ENCODE data around the gene SNX24. TPM values are rescaled to one million over a fixed set of nuclear protein-coding genes. Genes with fewer than 3 reads are reported as not detected.

The SNX24 gene
- total and polyA plus RNA-seq, 2 of the 4 experiments (the other 2 are of a cell fraction): 13.8 to 15.0 TPM

- no peak overlapping the region for H2BK120ac ChIP-seq (ENCODE audit: low read depth, low read length)
- WGBS, 2 experiments (ENCODE audit: extremely low coverage in 2 of 2, insufficient read length in 1 of 2): 100% methylated on average over 2 of the region's 4 CpGs; no CpG with 5 or more reads in 1 of the 2 experiments
Measured at GRCh38 chr5:122874179-122874875, 28.9 kb downstream of the SNX24 start.

More at GRCh38 chr5:122874179-122874875, 28.9 kb downstream of the SNX24 start:
- H3K56ac ChIP-seq (ENCODE audit: extremely low read depth, insufficient read depth, low read length): no peak overlapping the region
- peaks cover 3% of the 10 kb centered on the region; the same call in 1 of the 2 replicates for H3K4me1 ChIP-seq (ENCODE audit: control insufficient read depth, insufficient read depth, low read length)
- no peak overlapping the region for H2AK9ac ChIP-seq (replicated peaks; ENCODE audit: low read depth, low read length, poor library complexity)
- H3K79me1 ChIP-seq (ENCODE audit: low read depth in 1 of 2, low read length in 2 of 2): peaks cover 29 to 39% of the 10 kb centered on the region in 2 experiments
- H3K23ac ChIP-seq (ENCODE audit: low read depth, low read length): no peak overlapping the region
- H3K27me3 ChIP-seq (ENCODE audit: control insufficient read depth, insufficient read depth, low read length): no peaks in the 10 kb centered on the region
- no peaks in the 10 kb centered on the region for H3K36me3 ChIP-seq (ENCODE audit: control insufficient read depth, insufficient read depth, low read length)
- dilution Hi-C loops (cut with HindIII; ENCODE audit: low sequenced_read_pairs, unreplicated experiment): no loop called here
- no peak overlapping the region for H4K5ac ChIP-seq (ENCODE audit: low read depth, low read length)
- no TSS peak for BruUV-seq (replicated peaks)
- H2BK15ac ChIP-seq (ENCODE audit: low read depth, low read length): no peak overlapping the region
- H2BK20ac ChIP-seq (ENCODE audit: low read depth, low read length): no peak overlapping the region
- no peaks in the 10 kb centered on the region for H3K9me3 ChIP-seq (ENCODE audit: control insufficient read depth, insufficient read depth, low read length)
- H3K4me2 ChIP-seq (ENCODE audit: low read depth, low read length): no peak overlapping the region; the same call in 1 of the 2 replicates
- no peak overlapping the region for H3K27ac ChIP-seq (ENCODE audit: insufficient read depth, low read length)
- in situ Hi-C loops (cut with MboI; ENCODE audit: low sequenced_read_pairs): no loop called here
- POLR2A ChIA-PET (ENCODE audit: unreplicated experiment): no interaction called here
- CTCF ChIA-PET: no interaction called here
- H2AK5ac ChIP-seq (ENCODE audit: low read depth, low read length): no peak overlapping the region
- H3K9me1 ChIP-seq (ENCODE audit: insufficient read depth, low read length): peaks cover 8% of the 10 kb centered on the region; the same call in 1 of the 2 replicates
- H3K14ac ChIP-seq (replicated peaks; ENCODE audit: low read depth, low read length): no peak overlapping the region
- intact Hi-C loops (cut with micrococcal nuclease): no loop called here
- ATAC-seq (ENCODE audit: low read depth): peak; percentile 59
- no peak overlapping the region for H4K91ac ChIP-seq (ENCODE audit: insufficient read depth, low read depth, low read length)
- no peak overlapping the region for H3K4ac ChIP-seq (ENCODE audit: low read depth, low read length)
- peak; percentile 21 for DNase-seq
- no peak overlapping the region for H2BK5ac ChIP-seq (ENCODE audit: low read depth, low read length, poor library complexity, severe bottlenecking)
- no peak overlapping the region for H3K18ac ChIP-seq (ENCODE audit: low read depth, low read length)
- H4K20me1 ChIP-seq (ENCODE audit: insufficient read depth, low read length): no peaks in the 10 kb centered on the region; the same call in 1 of the 2 replicates
- H2AFZ ChIP-seq (replicated peaks; ENCODE audit: low read length, poor library complexity): no peak overlapping the region
- H3K9ac ChIP-seq (ENCODE audit: low read depth, low read length): no peak overlapping the region
- no peak overlapping the region for H4K8ac ChIP-seq (ENCODE audit: low read depth in 2 of 2, low read length in 2 of 2)
- H3K4me3 ChIP-seq (ENCODE audit: insufficient read depth, low read depth, low read length): no peak overlapping the region
- TF ChIP-seq RFX5 (IDR thresholded peaks at IDR 0.05; ENCODE audit: low read depth, low read length): no peak
- no peak for TF ChIP-seq POLR2A (IDR thresholded peaks at IDR 0.05; ENCODE audit: low read depth, low read length)
- no peak for TF ChIP-seq MAZ (IDR thresholded peaks at IDR 0.05; ENCODE audit: borderline replicate concordance, low read depth, low read length)
- TF ChIP-seq FOS (IDR thresholded peaks at IDR 0.05; ENCODE audit: low read depth, low read length): no peak
- no peak for TF ChIP-seq BHLHE40 (IDR thresholded peaks at IDR 0.05; ENCODE audit: low read depth, low read length)
- TF ChIP-seq CEBPB (IDR thresholded peaks at IDR 0.05; ENCODE audit: low read depth, low read length): no peak
- TF ChIP-seq, protein P1, sequence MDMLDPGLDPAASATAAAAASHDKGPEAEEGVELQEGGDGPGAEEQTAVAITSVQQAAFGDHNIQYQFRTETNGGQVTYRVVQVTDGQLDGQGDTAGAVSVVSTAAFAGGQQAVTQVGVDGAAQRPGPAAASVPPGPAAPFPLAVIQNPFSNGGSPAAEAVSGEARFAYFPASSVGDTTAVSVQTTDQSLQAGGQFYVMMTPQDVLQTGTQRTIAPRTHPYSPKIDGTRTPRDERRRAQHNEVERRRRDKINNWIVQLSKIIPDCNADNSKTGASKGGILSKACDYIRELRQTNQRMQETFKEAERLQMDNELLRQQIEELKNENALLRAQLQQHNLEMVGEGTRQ (IDR thresholded peaks at IDR 0.05; ENCODE audit: low read depth, low read length): no peak
- TF ChIP-seq SMC3 (IDR thresholded peaks at IDR 0.05; ENCODE audit: low read depth, low read length): no peak
- TF ChIP-seq CHD1 (IDR thresholded peaks at IDR 0.05; ENCODE audit: low read depth, low read length): no peak
- no peak for TF ChIP-seq RAD21 (IDR thresholded peaks at IDR 0.05; ENCODE audit: low read length)
- TF ChIP-seq, protein P2, sequence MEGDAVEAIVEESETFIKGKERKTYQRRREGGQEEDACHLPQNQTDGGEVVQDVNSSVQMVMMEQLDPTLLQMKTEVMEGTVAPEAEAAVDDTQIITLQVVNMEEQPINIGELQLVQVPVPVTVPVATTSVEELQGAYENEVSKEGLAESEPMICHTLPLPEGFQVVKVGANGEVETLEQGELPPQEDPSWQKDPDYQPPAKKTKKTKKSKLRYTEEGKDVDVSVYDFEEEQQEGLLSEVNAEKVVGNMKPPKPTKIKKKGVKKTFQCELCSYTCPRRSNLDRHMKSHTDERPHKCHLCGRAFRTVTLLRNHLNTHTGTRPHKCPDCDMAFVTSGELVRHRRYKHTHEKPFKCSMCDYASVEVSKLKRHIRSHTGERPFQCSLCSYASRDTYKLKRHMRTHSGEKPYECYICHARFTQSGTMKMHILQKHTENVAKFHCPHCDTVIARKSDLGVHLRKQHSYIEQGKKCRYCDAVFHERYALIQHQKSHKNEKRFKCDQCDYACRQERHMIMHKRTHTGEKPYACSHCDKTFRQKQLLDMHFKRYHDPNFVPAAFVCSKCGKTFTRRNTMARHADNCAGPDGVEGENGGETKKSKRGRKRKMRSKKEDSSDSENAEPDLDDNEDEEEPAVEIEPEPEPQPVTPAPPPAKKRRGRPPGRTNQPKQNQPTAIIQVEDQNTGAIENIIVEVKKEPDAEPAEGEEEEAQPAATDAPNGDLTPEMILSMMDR (conservative IDR thresholded peaks at IDR 0.05; ENCODE audit: low read depth, low read length): no peak
- TF ChIP-seq, protein P3, sequence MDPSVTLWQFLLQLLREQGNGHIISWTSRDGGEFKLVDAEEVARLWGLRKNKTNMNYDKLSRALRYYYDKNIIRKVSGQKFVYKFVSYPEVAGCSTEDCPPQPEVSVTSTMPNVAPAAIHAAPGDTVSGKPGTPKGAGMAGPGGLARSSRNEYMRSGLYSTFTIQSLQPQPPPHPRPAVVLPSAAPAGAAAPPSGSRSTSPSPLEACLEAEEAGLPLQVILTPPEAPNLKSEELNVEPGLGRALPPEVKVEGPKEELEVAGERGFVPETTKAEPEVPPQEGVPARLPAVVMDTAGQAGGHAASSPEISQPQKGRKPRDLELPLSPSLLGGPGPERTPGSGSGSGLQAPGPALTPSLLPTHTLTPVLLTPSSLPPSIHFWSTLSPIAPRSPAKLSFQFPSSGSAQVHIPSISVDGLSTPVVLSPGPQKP (IDR thresholded peaks at IDR 0.05; ENCODE audit: borderline replicate concordance, low read depth, low read length): no peak
- no peak for TF ChIP-seq MXI1 (IDR thresholded peaks at IDR 0.05; ENCODE audit: borderline replicate concordance, low read depth, low read length)
- no peak for TF ChIP-seq MAFK (IDR thresholded peaks at IDR 0.05; ENCODE audit: low read depth, low read length)
